GM10266 (cell line): Measurements from ENCODE around the gene WDFY4.

Source experiments
- DNase-seq: peaks from one replicate; pipeline ENCODE4 v3.0.0; 2012; ENCODE audit errors: extremely low spot score
- CTCF ChIP-seq: IDR thresholded peaks from 2 replicates; pipeline ENCODE4 v1.5.1; 2012; ENCODE audit warnings: mild to moderate bottlenecking, low read depth; ENCODE audit not compliant: control insufficient read depth, insufficient read depth; ENCODE audit errors: missing control alignments

Gene WDFY4

DNA sequence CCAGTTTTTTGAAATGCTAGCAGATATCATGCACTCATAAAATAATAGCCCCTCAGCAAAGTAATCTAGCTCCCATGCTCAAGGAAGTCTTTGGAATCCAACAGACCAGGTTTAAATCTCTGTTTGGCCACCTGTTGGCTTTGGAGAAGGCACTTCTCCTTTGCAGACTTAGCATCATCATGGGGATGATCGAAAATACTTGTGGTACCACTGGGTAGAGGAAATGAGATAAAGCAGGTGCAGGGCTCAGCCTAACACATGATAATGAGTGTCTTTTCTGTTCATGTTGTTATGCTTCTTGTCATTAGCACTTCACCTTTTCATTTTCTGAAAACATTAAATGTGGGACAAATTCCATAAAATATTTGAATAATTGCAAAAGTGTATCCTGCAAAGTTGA lies 187.6 kb downstream of the WDFY4 start:
- no peak for DNase-seq
- TF ChIP-seq CTCF = no peak

GRCh38 chr10:48878091-48878490 lies 193.4 kb downstream of the WDFY4 start:
- no peak for DNase-seq
- TF ChIP-seq CTCF = no peak

GRCh38 chr10:48879451-48879850 lies 194.8 kb downstream of the WDFY4 start:
- TF ChIP-seq CTCF = no peak
- no peak for DNase-seq

- no peak for DNase-seq
These were observed 195.5 kb downstream of the WDFY4 start for GRCh38 chr10:48880016-48880705.

DNA sequence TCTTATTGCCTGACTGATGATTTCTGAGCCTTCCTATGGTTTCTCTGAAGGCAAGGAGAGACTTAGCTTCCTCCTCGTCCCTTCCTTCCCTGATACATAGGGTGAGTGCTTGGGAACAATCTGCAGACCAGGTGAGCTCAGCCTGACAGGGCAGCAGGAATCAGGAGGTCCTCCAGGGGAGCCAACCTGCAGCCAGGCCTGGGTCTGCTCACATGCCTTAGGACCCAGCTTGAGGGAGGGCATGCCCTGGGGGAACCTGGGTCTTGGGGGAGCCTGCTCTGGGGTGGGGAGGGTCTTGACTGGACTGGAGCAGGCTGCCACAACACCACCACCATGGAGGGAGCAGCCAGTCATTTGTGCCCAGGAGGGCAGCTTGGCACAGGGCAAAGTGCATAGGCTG lies 197.3 kb downstream of the WDFY4 start:
- DNase-seq = no peak
- no peak for TF ChIP-seq CTCF

More at GRCh38 chr10:48880016-48880705, 195.5 kb downstream of the WDFY4 start:
- no peak for TF ChIP-seq CTCF

DNA sequence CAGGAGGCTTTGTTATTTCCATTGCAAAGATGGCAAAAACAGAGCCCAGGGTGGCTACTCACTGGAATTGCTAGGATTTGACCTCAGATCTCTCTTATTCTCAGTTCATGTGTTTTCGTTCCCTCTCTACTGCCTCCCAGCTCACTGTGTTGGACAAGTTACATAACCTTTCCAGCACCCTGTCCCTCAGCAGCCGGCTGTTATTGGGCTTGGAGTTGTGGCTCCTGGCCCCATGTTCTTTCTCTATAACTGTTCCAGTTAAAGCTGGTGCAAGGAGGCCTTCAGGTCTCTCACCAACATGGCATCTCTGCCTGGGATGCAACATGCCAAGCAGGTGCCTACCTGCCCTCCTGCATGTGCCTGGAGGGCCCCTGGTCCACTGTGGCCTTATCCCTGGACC lies 198.2 kb downstream of the WDFY4 start:
- no peak for DNase-seq

GRCh38 chr10:48883701-48884100 lies 199.0 kb downstream of the WDFY4 start:
- TF ChIP-seq CTCF = no peak
- no peak for DNase-seq

More for the DNA sequence above, 198.2 kb downstream of the WDFY4 start:
- TF ChIP-seq CTCF = no peak
